Testis (tissue), 2 donors: Measurements from ENCODE around the gene RAB40B.

Experiments
- POLR2A ChIP-seq: fragments of 450-650 bp; IDR thresholded peaks from one replicate; pipeline ENCODE4 v1.6.1; 2017; ENCODE audit warnings: antibody characterized with exemption, mild to moderate bottlenecking, moderate library complexity
- TF ChIP-seq, protein P1 (sequence below), 3 experiments: fragments of 450-650 bp in 2 of 3; fragments of 200-600 bp in 1 of 3; sonication (generic) in 1 of 3; IDR thresholded peaks; one replicate each; pipeline ENCODE4 v1.5.1; 2016 to 2019; ENCODE audit warnings: antibody characterized with exemption in 3 of 3, mild to moderate bottlenecking in 2 of 3, moderate library complexity in 1 of 3

DNA sequence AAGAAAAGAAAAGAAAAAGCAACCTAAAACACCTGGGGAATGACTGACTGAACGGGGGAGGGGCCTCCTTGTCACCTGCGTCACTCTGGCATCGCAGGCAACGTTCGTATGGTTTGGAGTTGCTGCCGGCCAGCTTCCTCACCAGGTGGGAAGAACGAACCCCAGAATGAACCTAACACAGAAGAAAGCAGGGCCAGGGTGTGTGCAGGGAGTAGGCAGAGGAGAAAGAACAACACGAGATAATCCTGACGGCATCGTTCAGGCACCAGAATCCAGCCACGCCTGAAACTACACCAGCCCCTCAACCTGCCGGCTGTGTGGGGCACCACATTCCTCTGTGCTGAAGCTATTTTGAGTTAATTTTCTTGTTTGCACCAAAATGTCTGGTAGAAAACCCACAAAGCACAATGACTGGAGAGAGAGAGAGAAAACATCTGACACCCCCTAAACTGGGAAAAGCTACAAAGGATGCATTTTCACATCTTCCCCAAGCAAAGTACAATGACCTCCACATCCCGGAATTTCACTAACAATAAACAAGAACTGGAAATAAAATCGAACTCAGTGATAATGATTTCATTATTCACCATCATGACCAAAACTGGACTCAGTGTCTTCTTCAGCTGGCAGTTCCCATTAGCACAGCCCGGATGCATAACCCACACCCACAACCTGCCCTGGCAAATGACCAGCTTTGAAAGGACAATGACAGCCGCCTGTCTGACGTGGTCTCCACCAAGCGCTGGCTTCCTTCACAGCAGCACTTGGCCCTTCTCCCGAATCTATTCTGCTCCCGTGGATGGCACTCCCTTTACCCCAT is 23.6 kb downstream of the RAB40B start:
- TF ChIP-seq, protein P1, sequence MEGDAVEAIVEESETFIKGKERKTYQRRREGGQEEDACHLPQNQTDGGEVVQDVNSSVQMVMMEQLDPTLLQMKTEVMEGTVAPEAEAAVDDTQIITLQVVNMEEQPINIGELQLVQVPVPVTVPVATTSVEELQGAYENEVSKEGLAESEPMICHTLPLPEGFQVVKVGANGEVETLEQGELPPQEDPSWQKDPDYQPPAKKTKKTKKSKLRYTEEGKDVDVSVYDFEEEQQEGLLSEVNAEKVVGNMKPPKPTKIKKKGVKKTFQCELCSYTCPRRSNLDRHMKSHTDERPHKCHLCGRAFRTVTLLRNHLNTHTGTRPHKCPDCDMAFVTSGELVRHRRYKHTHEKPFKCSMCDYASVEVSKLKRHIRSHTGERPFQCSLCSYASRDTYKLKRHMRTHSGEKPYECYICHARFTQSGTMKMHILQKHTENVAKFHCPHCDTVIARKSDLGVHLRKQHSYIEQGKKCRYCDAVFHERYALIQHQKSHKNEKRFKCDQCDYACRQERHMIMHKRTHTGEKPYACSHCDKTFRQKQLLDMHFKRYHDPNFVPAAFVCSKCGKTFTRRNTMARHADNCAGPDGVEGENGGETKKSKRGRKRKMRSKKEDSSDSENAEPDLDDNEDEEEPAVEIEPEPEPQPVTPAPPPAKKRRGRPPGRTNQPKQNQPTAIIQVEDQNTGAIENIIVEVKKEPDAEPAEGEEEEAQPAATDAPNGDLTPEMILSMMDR (IDR thresholded peaks at IDR 0.05), result no peak
- no peak for TF ChIP-seq POLR2A
